H1 (cell line): ENCODE data around the gene ZNF608. TPM values are rescaled to one million over a fixed set of nuclear protein-coding genes. Genes with fewer than 3 reads are reported as not detected.

ENCODE experiments used
- CTCF ChIA-PET: fragments of 300-600 bp; sonication (Branson Sonifier 250); formaldehyde crosslinking; loops from one replicate; lab custom pipeline; 2021; ENCODE audit not compliant: partially characterized antibody; lab: Charles Lee
- POLR2A ChIA-PET: fragments of 300-600 bp; sonication (Branson Sonifier 250); formaldehyde crosslinking; loops from one replicate; lab custom pipeline; 2021; ENCODE audit warnings: inconsistent platforms; ENCODE audit not compliant: partially characterized antibody; lab: Charles Lee
- DNase-seq, 2 experiments: peaks; one replicate each; pipeline versions ENCODE4 v3.0.0 to v3.0.0-alpha.2; 2010 to 2022; ENCODE audit warnings: low spot score in 2 of 2, low read depth in 1 of 2, mixed read lengths in 1 of 2
- FAIRE-seq: peaks from 2 replicates; lab custom pipeline; 2011; peaks lifted over from hg19 to GRCh38; lab: Jason Lieb, UNC
- H2AFZ ChIP-seq: 2 replicates; pipeline ENCODE4 v1.8.1; 2012; ENCODE audit warnings: low read length, inconsistent platforms
- H2AK5ac ChIP-seq: 2 replicates; pipeline ENCODE4 v1.6.1; 2013; ENCODE audit warnings: low read depth, low read length
- H2BK120ac ChIP-seq: replicated peaks from 2 replicates; pipeline ENCODE3; 2013; ENCODE audit warnings: low read depth, low read length, inconsistent platforms
- H2BK12ac ChIP-seq: 2 replicates; pipeline ENCODE4 v1.6.1; 2013; ENCODE audit warnings: low read depth, low read length
- H2BK15ac ChIP-seq: 2 replicates; pipeline ENCODE4 v1.6.1; 2013; ENCODE audit warnings: low read length
- H2BK20ac ChIP-seq: 2 replicates; pipeline ENCODE4 v1.6.1; 2013; ENCODE audit warnings: low read length
- H2BK5ac ChIP-seq: 2 replicates; pipeline ENCODE4 v1.6.1; 2013; ENCODE audit warnings: low read depth, low read length
- H3K14ac ChIP-seq: 2 replicates; pipeline ENCODE4 v1.6.1; 2013; ENCODE audit warnings: inconsistent platforms; ENCODE audit not compliant: insufficient read length
- H3K18ac ChIP-seq: 2 replicates; pipeline ENCODE4 v1.6.1; 2013; ENCODE audit warnings: low read length; ENCODE audit errors: extremely low read depth
- H3K23ac ChIP-seq: 2 replicates; pipeline ENCODE4 v1.6.1; 2013; ENCODE audit warnings: inconsistent platforms; ENCODE audit not compliant: insufficient read length
- H3K23me2 ChIP-seq: 2 replicates; pipeline ENCODE4 v1.6.1; 2013; ENCODE audit warnings: low read depth, low read length
- H3K27ac ChIP-seq: 2 replicates; pipeline ENCODE4 v1.6.1; 2011; ENCODE audit warnings: low read depth, low read length, inconsistent platforms
- H3K27me3 ChIP-seq, 4 experiments: replicated peaks in 1 of 4; 1 replicate in 1 of 4; 2 replicates in 3 of 4; pipeline versions ENCODE4 v1.6.1 to v1.8.1; 2011 to 2013; ENCODE audit warnings: low read length in 3 of 4, mild to moderate bottlenecking in 3 of 4, inconsistent platforms in 2 of 4, mixed read lengths in 2 of 4, moderate library complexity in 1 of 4; ENCODE audit not compliant: control insufficient read depth in 3 of 4, insufficient read depth in 3 of 4; ENCODE audit errors: extremely low read depth in 1 of 4
- H3K36me3 ChIP-seq, 4 experiments: 2 replicates each; pipeline versions ENCODE4 v1.6.1 to v1.8.1; 2011 to 2013; ENCODE audit warnings: mild to moderate bottlenecking in 4 of 4, low read length in 3 of 4, moderate library complexity in 2 of 4, control low read depth in 1 of 4, inconsistent platforms in 1 of 4; ENCODE audit not compliant: insufficient read depth in 4 of 4, control insufficient read depth in 2 of 4
- H3K4ac ChIP-seq: replicated peaks from 2 replicates; pipeline ENCODE3; 2013; ENCODE audit warnings: low read length, low read depth, mixed read lengths, inconsistent platforms; ENCODE audit not compliant: insufficient read length
- H3K4me1 ChIP-seq, 4 experiments: replicated peaks in 1 of 4; 1 replicate in 1 of 4; 2 replicates in 3 of 4; pipeline versions ENCODE4 v1.6.1 to v1.8.1; 2011 to 2013; ENCODE audit warnings: low read length in 3 of 4, inconsistent platforms in 2 of 4, mixed read lengths in 1 of 4; ENCODE audit not compliant: insufficient read depth in 4 of 4, control insufficient read depth in 3 of 4
- H3K4me2 ChIP-seq, 2 experiments: 2 replicates each; pipeline versions ENCODE4 v1.6.1 to v1.8.1; 2011 to 2013; ENCODE audit warnings: low read depth in 2 of 2, low read length in 2 of 2, control low read depth in 1 of 2, inconsistent platforms in 1 of 2, mild to moderate bottlenecking in 1 of 2; ENCODE audit not compliant: insufficient read depth in 1 of 2
- H3K4me3 ChIP-seq, 4 experiments: fragments of 200-600, 300-600 bp in 1 of 4; sonication (generic), shearing (Covaris generic), sonication (Bioruptor Twin) in 1 of 4; 2 replicates each; pipeline versions ENCODE4 v1.5.1 to v1.8.1; 2011 to 2016; ENCODE audit warnings: low read length in 4 of 4, low read depth in 3 of 4, control low read depth in 2 of 4, inconsistent platforms in 2 of 4, mild to moderate bottlenecking in 2 of 4, mixed read lengths in 1 of 4, moderate library complexity in 1 of 4; ENCODE audit not compliant: insufficient read depth in 2 of 4; ENCODE audit errors: extremely low read depth in 1 of 4
- H3K56ac ChIP-seq: replicated peaks from 2 replicates; pipeline ENCODE3; 2013; ENCODE audit warnings: low read depth, mild to moderate bottlenecking, mixed read lengths, low read length, inconsistent platforms; ENCODE audit not compliant: insufficient read length
- H3K79me1 ChIP-seq: 2 replicates; pipeline ENCODE4 v1.6.1; 2013; ENCODE audit warnings: low read depth, low read length, control low read depth
- H3K79me2 ChIP-seq, 2 experiments: 2 replicates each; pipeline versions ENCODE4 v1.6.1 to v1.8.1; 2012 to 2013; ENCODE audit warnings: low read length in 2 of 2, mild to moderate bottlenecking in 2 of 2, inconsistent platforms in 1 of 2; ENCODE audit not compliant: insufficient read depth in 2 of 2, control insufficient read depth in 1 of 2
- H3K9ac ChIP-seq, 4 experiments: replicated peaks in 1 of 4; 1 replicate in 1 of 4; 2 replicates in 3 of 4; pipeline versions ENCODE4 v1.6.1 to v1.8.1; 2011 to 2013; ENCODE audit warnings: low read depth in 3 of 4, low read length in 3 of 4, control low read depth in 2 of 4, mild to moderate bottlenecking in 2 of 4, moderate library complexity in 2 of 4, inconsistent platforms in 1 of 4; ENCODE audit errors: extremely low read depth in 1 of 4
- H3K9me3 ChIP-seq, 2 experiments: 2 replicates each; pipeline versions ENCODE4 v1.6.1 to v1.8.1; 2012 to 2013; ENCODE audit warnings: mild to moderate bottlenecking in 2 of 2, moderate library complexity in 2 of 2, control low read depth in 1 of 2, inconsistent platforms in 1 of 2, low read depth in 1 of 2, low read length in 1 of 2, mixed read lengths in 1 of 2; ENCODE audit not compliant: insufficient read depth in 2 of 2
- H4K20me1 ChIP-seq, 2 experiments: replicated peaks in 1 of 2; 2 replicates each; pipeline versions ENCODE3 to v1.8.1; 2011 to 2013; ENCODE audit warnings: inconsistent platforms in 2 of 2, low read length in 2 of 2, mild to moderate bottlenecking in 1 of 2; ENCODE audit not compliant: insufficient read depth in 2 of 2, control insufficient read depth in 1 of 2
- H4K5ac ChIP-seq: 2 replicates; pipeline ENCODE4 v1.6.1; 2013; ENCODE audit warnings: low read length, low read depth, mixed read lengths, inconsistent platforms; ENCODE audit not compliant: insufficient read length
- H4K8ac ChIP-seq: 2 replicates; pipeline ENCODE4 v1.8.0; 2013; ENCODE audit warnings: mild to moderate bottlenecking, moderate library complexity, low read length, inconsistent platforms; ENCODE audit not compliant: insufficient read depth; ENCODE audit errors: extremely low read depth
- H4K91ac ChIP-seq: replicated peaks from 2 replicates; pipeline ENCODE3; 2013; ENCODE audit warnings: low read length, mixed read lengths, inconsistent platforms; ENCODE audit not compliant: insufficient read length
- BCL11A ChIP-seq, 2 experiments: IDR thresholded peaks; one replicate each; pipeline ENCODE4 v1.6.1; 2011; ENCODE audit warnings: low read depth in 2 of 2, low read length in 2 of 2, mild to moderate bottlenecking in 2 of 2
- CBX8 ChIP-seq: fragments of 300-800, 300-1000 bp; sonication (generic); IDR thresholded peaks from 2 replicates; pipeline ENCODE4 v1.7.1; 2016; ENCODE audit warnings: low read depth, low read length, borderline replicate concordance
- CHD2 ChIP-seq: IDR thresholded peaks from 2 replicates; pipeline ENCODE4 v1.6.1; 2012; ENCODE audit warnings: low read length, improper control_type of control experiment
- CREB1 ChIP-seq: IDR thresholded peaks from 2 replicates; pipeline ENCODE4 v1.6.1; 2012; ENCODE audit warnings: inconsistent platforms
- JUN ChIP-seq: IDR thresholded peaks from 2 replicates; pipeline ENCODE4 v1.6.1; 2011; ENCODE audit warnings: low read depth, mild to moderate bottlenecking, improper control_type of control experiment, low read length
- KDM1A ChIP-seq: fragments of 200-600, 300-600 bp; sonication (generic); IDR thresholded peaks from 2 replicates; pipeline ENCODE4 v1.7.1; 2016; ENCODE audit warnings: mild to moderate bottlenecking, low read length, borderline replicate concordance
- KDM4A ChIP-seq: IDR thresholded peaks from one replicate; pipeline ENCODE4 v1.7.1; 2012; ENCODE audit warnings: low read depth, mild to moderate bottlenecking, moderate library complexity, low read length, inconsistent platforms; ENCODE audit not compliant: severe bottlenecking
- KDM5A ChIP-seq: fragments of 200-600 bp; IDR thresholded peaks from 2 replicates; pipeline ENCODE4 v1.7.1; 2012; ENCODE audit warnings: mild to moderate bottlenecking, low read length, inconsistent platforms, mixed read lengths
- MAX ChIP-seq: IDR thresholded peaks from 2 replicates; pipeline ENCODE4 v1.6.1; 2012; ENCODE audit warnings: inconsistent platforms
- TAF1 ChIP-seq: IDR thresholded peaks from 2 replicates; pipeline ENCODE4 v1.6.1; 2011; ENCODE audit warnings: mild to moderate bottlenecking, low read depth, low read length
- WGBS, 2 experiments: shearing (Covaris generic) in 1 of 2; methylation state at CpG; one replicate each; pipeline versions ENCODE4 v1.1.6 to v1.1.7; 2013 to 2015; ENCODE audit warnings: low lambda C conversion rate in 2 of 2, mixed read lengths in 2 of 2, inconsistent platforms in 1 of 2, low coverage in 1 of 2, missing lambda C conversion rate in 1 of 2; ENCODE audit not compliant: insufficient replicate concordance in 2 of 2, insufficient coverage in 1 of 2, insufficient read length in 1 of 2; ENCODE audit errors: extremely low coverage in 1 of 2, missing lambda C conversion rate in 1 of 2; 5-methylcytosine and 5-hydroxymethylcytosine counted together
- polyA plus RNA-seq, 7 experiments: library from polyadenylated mRNA; depleted of rRNA in 3 of 7; stranded (reverse) in 5 of 7; unstranded in 2 of 7; fragments of >200 nt in 5 of 7; fragments of 200-250 nt in 2 of 7; gene quantifications; 1 replicate in 5 of 7; 2 replicates in 1 of 7; 4 replicates in 1 of 7; pipeline versions ENCODE4 v1.2.1 to v1.2.3, GENCODE V29; 2011 to 2013; ENCODE audit warnings: missing spikeins in 2 of 7, mixed read lengths in 2 of 7
- total RNA-seq: library from RNA; stranded (reverse); fragmentation: NEBNext Ultra II Directional; extraction: Animal tissue kit (Norgen Biotek cat#: 25700); gene quantifications from 2 replicates; pipeline ENCODE4 v1.2.1, GENCODE V29; 2021

The ZNF608 gene
- total and polyA plus RNA-seq, 2 of the 8 experiments (the other 6 are each of a cell fraction or from before 2014, with no cell fraction given) = 17.2 to 40.8 TPM

- no peak overlapping the region for H3K4ac ChIP-seq
- H3K23me2 ChIP-seq = no peaks in the 10 kb centered on the region
- no peak overlapping the region for H3K4me2 ChIP-seq
- H3K56ac ChIP-seq = no peak overlapping the region
- peaks cover 0 to 1% (median 0%) of the 10 kb centered on the region in 4 experiments; a peak in 1 of 7 replicates for H3K27me3 ChIP-seq
- H2AFZ ChIP-seq = no peak overlapping the region
- no peak overlapping the region for H2AK5ac ChIP-seq
- no peak overlapping the region for H2BK120ac ChIP-seq
- 88% methylated on average over 4 of the region's 4 CpGs; no CpG with 5 or more reads in 1 of the 2 experiments for WGBS, 2 experiments
- no peak overlapping the region for H3K14ac ChIP-seq
- DNase-seq = no peak
- H3K79me1 ChIP-seq = peaks cover 15% of the 10 kb centered on the region; the same call in 1 of the 2 replicates
- H2BK12ac ChIP-seq = peak overlapping the region; percentile 54; the same call in 1 of the 2 replicates
- no peak overlapping the region for H4K8ac ChIP-seq
- no peak overlapping the region for H3K18ac ChIP-seq
- peaks cover 0 to 5% (median 0%) of the 10 kb centered on the region in 4 experiments; a peak in 1 of 8 replicates for H3K36me3 ChIP-seq
- H3K79me2 ChIP-seq = peaks cover 17 to 98% of the 10 kb centered on the region in 2 experiments
- peaks cover 7 to 46% (median 35%) of the 10 kb centered on the region in 4 experiments for H3K4me1 ChIP-seq
- POLR2A ChIA-PET = no interaction called here
- no peak overlapping the region for H2BK20ac ChIP-seq
- H3K27ac ChIP-seq = no peak overlapping the region
- TF ChIP-seq JUN (no peak), BCL11A (IDR thresholded peaks at IDR 0.05; ENCODE audit: low read depth in 2 of 2, low read length in 2 of 2) (no peak), CHD2 (no peak), MAX (no peak), KDM4A (no peak), CBX8 (no peak), KDM1A (no peak), CREB1 (no peak), KDM5A (no peak), TAF1 (no peak)
- TF ChIP-seq, all 59 proteins: peak for 0
- Histone ChIP-seq H3K23ac (no peak overlapping the region), H3K9ac (no peak overlapping the region), H3K9me3 (no peaks in the 10 kb centered on the region), H2BK5ac (no peak overlapping the region), H4K20me1 (peaks cover 13 to 15% of the 10 kb centered on the region in 2 experiments), H2BK15ac (no peak overlapping the region), H4K91ac (no peak overlapping the region), H3K4me3 (no peak overlapping the region), H4K5ac (no peak overlapping the region)
- no peak for FAIRE-seq
- CTCF ChIA-PET = interaction anchor here (0.6 kb wide), 1 partner anchor 697 kb away, joined by 3 read pairs; no protein-coding TSS in a partner anchor
Measured at GRCh38 chr5:124703995-124704394, 42.4 kb downstream of the ZNF608 start.
